GM20000 (cell line): ENCODE results near the gene BCO1.

Experiments used
- DNase-seq: peaks from one replicate; pipeline ENCODE4 v3.0.0; 2012; ENCODE audit warnings: low spot score
- TF ChIP-seq, protein P1 (sequence below): IDR thresholded peaks from 2 replicates; pipeline ENCODE4 v1.5.1; 2012; ENCODE audit warnings: mild to moderate bottlenecking, control low read depth; ENCODE audit errors: extremely low read depth, missing control alignments

The BCO1 gene

DNA sequence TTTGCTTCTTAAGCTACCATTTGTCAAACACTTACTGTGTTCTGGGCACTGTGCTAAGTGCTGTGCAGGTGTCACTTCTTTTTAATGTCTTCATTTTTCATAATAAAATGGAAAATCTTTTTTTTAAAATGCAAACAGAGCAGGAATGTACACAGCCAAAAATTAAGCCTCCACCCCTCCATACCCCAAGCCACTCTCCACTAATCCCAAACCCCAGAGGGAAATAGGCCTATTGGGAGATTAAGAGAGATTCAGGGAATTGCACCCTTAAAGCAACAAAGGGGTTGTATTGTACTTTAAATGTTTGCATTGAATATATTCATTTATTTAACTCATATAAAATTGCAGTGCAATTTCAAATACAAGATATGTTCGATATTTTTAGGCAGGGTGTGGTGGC lies 47.7 kb downstream of the BCO1 start:
- no peak for DNase-seq
- TF ChIP-seq, protein P1, sequence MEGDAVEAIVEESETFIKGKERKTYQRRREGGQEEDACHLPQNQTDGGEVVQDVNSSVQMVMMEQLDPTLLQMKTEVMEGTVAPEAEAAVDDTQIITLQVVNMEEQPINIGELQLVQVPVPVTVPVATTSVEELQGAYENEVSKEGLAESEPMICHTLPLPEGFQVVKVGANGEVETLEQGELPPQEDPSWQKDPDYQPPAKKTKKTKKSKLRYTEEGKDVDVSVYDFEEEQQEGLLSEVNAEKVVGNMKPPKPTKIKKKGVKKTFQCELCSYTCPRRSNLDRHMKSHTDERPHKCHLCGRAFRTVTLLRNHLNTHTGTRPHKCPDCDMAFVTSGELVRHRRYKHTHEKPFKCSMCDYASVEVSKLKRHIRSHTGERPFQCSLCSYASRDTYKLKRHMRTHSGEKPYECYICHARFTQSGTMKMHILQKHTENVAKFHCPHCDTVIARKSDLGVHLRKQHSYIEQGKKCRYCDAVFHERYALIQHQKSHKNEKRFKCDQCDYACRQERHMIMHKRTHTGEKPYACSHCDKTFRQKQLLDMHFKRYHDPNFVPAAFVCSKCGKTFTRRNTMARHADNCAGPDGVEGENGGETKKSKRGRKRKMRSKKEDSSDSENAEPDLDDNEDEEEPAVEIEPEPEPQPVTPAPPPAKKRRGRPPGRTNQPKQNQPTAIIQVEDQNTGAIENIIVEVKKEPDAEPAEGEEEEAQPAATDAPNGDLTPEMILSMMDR, result no peak

- DNase-seq, result no peak
- TF ChIP-seq, protein P1, result no peak
Observed at GRCh38 chr16:81291117-81291516, 52.6 kb downstream of the BCO1 start.

- TF ChIP-seq, protein P1, result no peak
- DNase-seq, result no peak
Observed at GRCh38 chr16:81292936-81293335, 54.4 kb downstream of the BCO1 start.

DNA sequence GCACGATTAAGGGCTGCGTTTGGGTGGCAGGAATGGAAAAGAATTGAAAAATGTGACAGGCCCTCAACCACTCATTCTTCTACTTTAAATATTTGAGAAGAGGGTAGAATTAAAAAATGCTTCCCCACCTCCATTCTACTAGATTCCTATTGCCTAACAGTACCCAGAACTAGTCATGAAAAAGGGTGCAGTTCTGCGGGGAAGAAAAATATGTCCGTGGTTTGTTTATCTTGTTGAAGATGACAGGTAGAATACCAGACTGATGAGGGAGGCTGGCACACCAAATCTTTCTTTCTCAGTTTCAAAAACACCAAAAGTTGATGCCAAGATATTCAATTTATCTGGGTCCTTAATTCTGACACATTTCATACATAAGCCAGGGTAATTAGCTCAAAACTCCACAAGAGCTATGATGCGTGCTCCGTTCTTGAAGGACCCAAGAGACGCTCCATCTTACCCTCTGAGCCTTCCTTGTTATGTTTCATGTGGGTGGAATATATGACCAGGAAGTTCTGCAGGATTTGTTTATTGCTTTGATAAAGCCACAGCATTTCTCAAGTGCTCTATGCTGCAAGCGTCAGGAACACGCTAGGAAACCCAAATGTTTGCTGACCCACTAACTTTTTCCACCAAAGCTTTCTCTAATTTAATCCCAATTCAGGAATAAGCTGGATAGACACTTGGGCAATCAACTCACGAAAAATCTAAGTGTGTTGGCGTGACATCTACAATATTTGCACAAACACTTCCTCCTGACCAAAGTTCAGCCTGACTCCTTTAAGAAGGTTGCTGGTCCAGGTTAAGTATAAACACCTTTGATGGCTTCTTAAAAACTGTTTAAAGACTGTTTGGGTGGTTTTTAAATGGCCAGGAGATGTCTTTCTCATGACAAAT lies 55.7 kb downstream of the BCO1 start:
- no peak for DNase-seq
- TF ChIP-seq, protein P1, result no peak

GRCh38 chr16:81296631-81297030 lies 58.1 kb downstream of the BCO1 start:
- no peak for DNase-seq
- TF ChIP-seq, protein P1, result no peak

- TF ChIP-seq, protein P1, result no peak
- DNase-seq, result no peak
Observed at GRCh38 chr16:81307770-81308169, 69.3 kb downstream of the BCO1 start.

GRCh38 chr16:81310045-81310644 lies 71.7 kb downstream of the BCO1 start:
- TF ChIP-seq, protein P1, result no peak
- DNase-seq, result no peak
